Measurements from ENCODE around the gene MEGF11. TPM values are rescaled to one million over a fixed set of nuclear protein-coding genes. Genes with fewer than 3 reads are reported as not detected.

MEGF11 gene
- total RNA-seq, 1 donor from 2014 or later: 0.25 TPM

- TF ChIP-seq POLR2A (IDR thresholded peaks at IDR 0.05): no peak
- TF ChIP-seq, protein P1, sequence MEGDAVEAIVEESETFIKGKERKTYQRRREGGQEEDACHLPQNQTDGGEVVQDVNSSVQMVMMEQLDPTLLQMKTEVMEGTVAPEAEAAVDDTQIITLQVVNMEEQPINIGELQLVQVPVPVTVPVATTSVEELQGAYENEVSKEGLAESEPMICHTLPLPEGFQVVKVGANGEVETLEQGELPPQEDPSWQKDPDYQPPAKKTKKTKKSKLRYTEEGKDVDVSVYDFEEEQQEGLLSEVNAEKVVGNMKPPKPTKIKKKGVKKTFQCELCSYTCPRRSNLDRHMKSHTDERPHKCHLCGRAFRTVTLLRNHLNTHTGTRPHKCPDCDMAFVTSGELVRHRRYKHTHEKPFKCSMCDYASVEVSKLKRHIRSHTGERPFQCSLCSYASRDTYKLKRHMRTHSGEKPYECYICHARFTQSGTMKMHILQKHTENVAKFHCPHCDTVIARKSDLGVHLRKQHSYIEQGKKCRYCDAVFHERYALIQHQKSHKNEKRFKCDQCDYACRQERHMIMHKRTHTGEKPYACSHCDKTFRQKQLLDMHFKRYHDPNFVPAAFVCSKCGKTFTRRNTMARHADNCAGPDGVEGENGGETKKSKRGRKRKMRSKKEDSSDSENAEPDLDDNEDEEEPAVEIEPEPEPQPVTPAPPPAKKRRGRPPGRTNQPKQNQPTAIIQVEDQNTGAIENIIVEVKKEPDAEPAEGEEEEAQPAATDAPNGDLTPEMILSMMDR (IDR thresholded peaks at IDR 0.05): no peak
- TF ChIP-seq POLR2AphosphoS5 (IDR thresholded peaks at IDR 0.05; ENCODE audit: insufficient read depth in 1 of 2, low read depth in 1 of 2): no peak
- intact Hi-C loops (cut with DNase I): no loop called here
- DNase-seq (ENCODE audit: extremely low spot score in 2 of 2): no peak
- Histone ChIP-seq H3K27ac (no peak overlapping the region), H3K27me3 (no peaks in the 10 kb centered on the region), H3K4me3 (no peak overlapping the region), H3K4me1 (no peaks in the 10 kb centered on the region), H3K9me3 (no peaks in the 10 kb centered on the region), H3K36me3 (no peaks in the 10 kb centered on the region)
Observed at GRCh38 chr15:66022163-66022525, 231.4 kb downstream of the MEGF11 start.

GRCh38 chr15:66021496-66022162, 231.9 kb downstream of the MEGF11 start:
- DNase-seq (ENCODE audit: extremely low spot score in 2 of 2): no peak
- Histone ChIP-seq H3K4me3 (no peak overlapping the region), H3K27me3 (no peaks in the 10 kb centered on the region), H3K27ac (no peak overlapping the region), H3K9me3 (no peaks in the 10 kb centered on the region), H3K36me3 (no peaks in the 10 kb centered on the region), H3K4me1 (no peaks in the 10 kb centered on the region)
- intact Hi-C loops (cut with DNase I): no loop called here
- TF ChIP-seq POLR2A (IDR thresholded peaks at IDR 0.05) (no peak), POLR2AphosphoS5 (IDR thresholded peaks at IDR 0.05; ENCODE audit: insufficient read depth in 1 of 2, low read depth in 1 of 2) (no peak)
- TF ChIP-seq, protein P1 (IDR thresholded peaks at IDR 0.05): no peak

GRCh38 chr15:66019826-66020398, 233.6 kb downstream of the MEGF11 start:
- Histone ChIP-seq H3K4me3 (no peak overlapping the region), H3K4me1 (no peaks in the 10 kb centered on the region), H3K27me3 (no peaks in the 10 kb centered on the region), H3K36me3 (no peaks in the 10 kb centered on the region), H3K27ac (no peak overlapping the region), H3K9me3 (no peaks in the 10 kb centered on the region)
- no peak for DNase-seq (ENCODE audit: extremely low spot score in 2 of 2)
- TF ChIP-seq, protein P1 (IDR thresholded peaks at IDR 0.05): no peak
- TF ChIP-seq POLR2A (IDR thresholded peaks at IDR 0.05) (no peak), POLR2AphosphoS5 (IDR thresholded peaks at IDR 0.05; ENCODE audit: insufficient read depth in 1 of 2, low read depth in 1 of 2) (no peak)
- intact Hi-C loops (cut with DNase I): no loop called here

- no peak for DNase-seq (ENCODE audit: extremely low spot score in 2 of 2)
Observed at GRCh38 chr15:66019368-66019767, 234.2 kb downstream of the MEGF11 start.

GRCh38 chr15:66018488-66018797, 235.1 kb downstream of the MEGF11 start:
- TF ChIP-seq, protein P1 (IDR thresholded peaks at IDR 0.05): no peak
- no peak for TF ChIP-seq POLR2AphosphoS5 (IDR thresholded peaks at IDR 0.05; ENCODE audit: insufficient read depth in 1 of 2, low read depth in 1 of 2)
- DNase-seq (ENCODE audit: extremely low spot score in 2 of 2): no peak
- H3K9me3 ChIP-seq: no peaks in the 10 kb centered on the region
- no peak overlapping the region for H3K4me3 ChIP-seq
- no peaks in the 10 kb centered on the region for H3K4me1 ChIP-seq
- intact Hi-C loops (cut with DNase I): no loop called here
- H3K27ac ChIP-seq: no peak overlapping the region
- no peaks in the 10 kb centered on the region for H3K27me3 ChIP-seq
- no peaks in the 10 kb centered on the region for H3K36me3 ChIP-seq

More at GRCh38 chr15:66019368-66019767, 234.2 kb downstream of the MEGF11 start:
- TF ChIP-seq POLR2A (IDR thresholded peaks at IDR 0.05) (no peak), POLR2AphosphoS5 (IDR thresholded peaks at IDR 0.05; ENCODE audit: insufficient read depth in 1 of 2, low read depth in 1 of 2) (no peak)
- no peaks in the 10 kb centered on the region for H3K27me3 ChIP-seq
- H3K9me3 ChIP-seq: no peaks in the 10 kb centered on the region
- no peak overlapping the region for H3K27ac ChIP-seq
- no peaks in the 10 kb centered on the region for H3K4me1 ChIP-seq
- intact Hi-C loops (cut with DNase I): no loop called here
- H3K36me3 ChIP-seq: no peaks in the 10 kb centered on the region
- no peak overlapping the region for H3K4me3 ChIP-seq
